BE2C (cell line): ENCODE data around the gene FAM136A.
A peak's percentile ranks its signal among the peaks of the same experiment; 100 is the strongest.
"Not testable (repeated sequence)": the region's sequence is repeated elsewhere in the genome, so short reads cannot be mapped to it uniquely, and the experiment has no call there.

Experiments
- DNase-seq: peaks from one replicate; pipeline ENCODE4 v3.0.0-alpha.2; 2020
- H3K27me3 ChIP-seq: fragments of 250-450 bp; sonication (Bioruptor Pico); 2 replicates; pipeline ENCODE4 v1.5.1; 2020; ENCODE audit warnings: mild to moderate bottlenecking
- H3K36me3 ChIP-seq: fragments of 250-450 bp; sonication (Bioruptor Pico); 2 replicates; pipeline ENCODE4 v1.5.1; 2020; ENCODE audit warnings: mild to moderate bottlenecking
- H3K4me1 ChIP-seq: fragments of 250-450 bp; sonication (Bioruptor Pico); 2 replicates; pipeline ENCODE4 v1.5.1; 2020
- H3K4me3 ChIP-seq: 2 replicates; pipeline ENCODE4 v1.5.1; 2011; ENCODE audit warnings: low read depth, low read length
- H3K9me3 ChIP-seq: fragments of 250-450 bp; sonication (Bioruptor Pico); 2 replicates; pipeline ENCODE4 v1.5.1; 2020
- TF ChIP-seq, protein P1 (sequence below): IDR thresholded peaks from 2 replicates; pipeline ENCODE4 v1.5.1; 2012; ENCODE audit warnings: mild to moderate bottlenecking, low read depth, low read length

The FAM136A gene

DNA sequence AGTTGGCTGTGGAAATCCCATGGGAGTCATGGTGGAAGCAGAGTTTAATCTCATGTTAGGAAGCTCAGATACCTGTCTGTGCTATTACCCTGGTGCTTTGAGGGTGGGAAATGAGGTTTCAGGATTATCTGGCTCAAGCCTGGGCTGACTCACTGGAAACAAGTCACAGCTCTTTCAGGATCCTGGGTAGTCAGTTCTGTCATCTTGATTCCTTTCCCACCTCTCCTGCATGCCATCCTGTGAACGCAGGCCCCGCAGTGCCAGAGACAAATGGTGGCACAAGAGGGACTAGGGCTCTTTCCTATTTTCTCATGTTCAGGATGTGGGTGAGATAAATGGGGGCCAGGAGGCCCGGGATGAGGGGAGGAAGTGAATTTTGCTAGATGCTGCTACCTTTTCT, 3.7 kb upstream of the FAM136A start:
- no peaks in the 10 kb centered on the region for H3K36me3 ChIP-seq
- no peaks in the 10 kb centered on the region for H3K4me1 ChIP-seq
- TF ChIP-seq, protein P1, sequence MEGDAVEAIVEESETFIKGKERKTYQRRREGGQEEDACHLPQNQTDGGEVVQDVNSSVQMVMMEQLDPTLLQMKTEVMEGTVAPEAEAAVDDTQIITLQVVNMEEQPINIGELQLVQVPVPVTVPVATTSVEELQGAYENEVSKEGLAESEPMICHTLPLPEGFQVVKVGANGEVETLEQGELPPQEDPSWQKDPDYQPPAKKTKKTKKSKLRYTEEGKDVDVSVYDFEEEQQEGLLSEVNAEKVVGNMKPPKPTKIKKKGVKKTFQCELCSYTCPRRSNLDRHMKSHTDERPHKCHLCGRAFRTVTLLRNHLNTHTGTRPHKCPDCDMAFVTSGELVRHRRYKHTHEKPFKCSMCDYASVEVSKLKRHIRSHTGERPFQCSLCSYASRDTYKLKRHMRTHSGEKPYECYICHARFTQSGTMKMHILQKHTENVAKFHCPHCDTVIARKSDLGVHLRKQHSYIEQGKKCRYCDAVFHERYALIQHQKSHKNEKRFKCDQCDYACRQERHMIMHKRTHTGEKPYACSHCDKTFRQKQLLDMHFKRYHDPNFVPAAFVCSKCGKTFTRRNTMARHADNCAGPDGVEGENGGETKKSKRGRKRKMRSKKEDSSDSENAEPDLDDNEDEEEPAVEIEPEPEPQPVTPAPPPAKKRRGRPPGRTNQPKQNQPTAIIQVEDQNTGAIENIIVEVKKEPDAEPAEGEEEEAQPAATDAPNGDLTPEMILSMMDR, result no peak
- no peak for DNase-seq
- no peaks in the 10 kb centered on the region for H3K9me3 ChIP-seq
- no peak overlapping the region for H3K4me3 ChIP-seq
- no peaks in the 10 kb centered on the region for H3K27me3 ChIP-seq

- TF ChIP-seq, protein P1, result no peak
- no peak for DNase-seq
- H3K36me3 ChIP-seq, result no peaks in the 10 kb centered on the region
- H3K4me1 ChIP-seq, result no peaks in the 10 kb centered on the region
- H3K27me3 ChIP-seq, result no peaks in the 10 kb centered on the region
- H3K9me3 ChIP-seq, result no peaks in the 10 kb centered on the region
- H3K4me3 ChIP-seq, result no peak overlapping the region
Observed at GRCh38 chr2:70304498-70304897, 2.6 kb upstream of the FAM136A start.

GRCh38 chr2:70303186-70303585, 1.3 kb upstream of the FAM136A start:
- Histone ChIP-seq H3K9me3 (no peaks in the 10 kb centered on the region), H3K36me3 (no peaks in the 10 kb centered on the region), H3K4me1 (no peaks in the 10 kb centered on the region), H3K27me3 (no peaks in the 10 kb centered on the region), H3K4me3 (no peak overlapping the region)
- no peak for DNase-seq
- TF ChIP-seq, protein P1, result no peak

GRCh38 chr2:70302195-70302546, 304 bp upstream of the FAM136A start:
- not testable (repeated sequence) for H3K4me3 ChIP-seq, DNase-seq

DNA sequence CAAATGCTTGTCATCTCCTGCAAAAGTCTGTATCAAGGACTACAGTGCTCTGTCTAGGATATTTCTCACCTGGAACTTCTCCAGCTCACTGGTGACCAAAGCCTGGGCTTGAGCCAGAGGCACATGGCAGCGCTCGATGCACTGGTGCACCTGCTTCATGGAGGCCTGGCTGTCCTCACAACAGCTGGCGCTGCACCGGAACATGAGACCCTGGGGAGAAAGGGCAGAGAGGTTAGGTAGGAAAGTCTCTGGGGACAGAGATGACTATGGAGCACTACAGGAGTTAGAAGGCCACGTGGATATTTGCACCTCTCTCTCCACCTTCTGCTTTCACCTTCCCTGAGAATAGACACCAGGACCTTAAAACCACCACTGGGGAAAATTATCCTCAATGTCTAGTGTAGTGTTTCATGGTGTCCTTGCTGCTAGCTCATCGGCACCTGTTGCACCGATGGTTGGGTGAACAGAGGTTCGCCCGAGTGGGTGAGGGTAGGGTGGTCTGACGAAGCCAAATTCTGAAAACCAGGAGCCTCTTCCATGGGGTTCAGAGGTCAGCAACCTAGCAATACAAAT, 1.0 kb downstream of the FAM136A start:
- H3K4me3 ChIP-seq, result peak overlapping the region; percentile 70
- H3K4me1 ChIP-seq, result no peaks in the 10 kb centered on the region
- H3K27me3 ChIP-seq, result no peaks in the 10 kb centered on the region
- H3K36me3 ChIP-seq, result no peaks in the 10 kb centered on the region
- TF ChIP-seq, protein P1, result no peak; the same call in 1 of the 2 replicates
- no peak for DNase-seq
- H3K9me3 ChIP-seq, result no peaks in the 10 kb centered on the region

More at GRCh38 chr2:70302195-70302546, 304 bp upstream of the FAM136A start:
- H3K9me3 ChIP-seq, H3K27me3 ChIP-seq, H3K36me3 ChIP-seq, H3K4me1 ChIP-seq: not testable (repeated sequence)

DNA sequence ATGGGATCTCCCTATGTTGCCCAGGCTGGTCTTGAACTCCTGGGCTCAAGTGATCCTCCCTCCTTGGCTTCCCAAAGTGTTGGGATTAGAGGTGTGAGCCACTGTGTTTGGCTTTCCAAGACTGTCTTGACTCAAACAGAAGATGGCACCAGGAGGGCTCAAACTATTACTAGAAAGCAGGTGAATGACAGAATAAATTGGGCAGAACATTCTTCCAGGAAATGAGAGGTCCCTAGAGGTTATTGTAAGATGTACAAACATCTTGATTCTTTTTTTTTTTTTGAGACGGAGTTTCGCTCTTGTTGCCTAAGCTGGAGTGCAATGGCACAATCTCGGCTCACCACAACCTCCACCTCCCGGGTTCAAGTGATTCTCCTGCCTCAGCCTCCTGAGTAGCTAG, 4.0 kb downstream of the FAM136A start:
- DNase-seq, H3K4me3 ChIP-seq, H3K4me1 ChIP-seq, H3K36me3 ChIP-seq, H3K27me3 ChIP-seq, H3K9me3 ChIP-seq: not testable (repeated sequence)

DNA sequence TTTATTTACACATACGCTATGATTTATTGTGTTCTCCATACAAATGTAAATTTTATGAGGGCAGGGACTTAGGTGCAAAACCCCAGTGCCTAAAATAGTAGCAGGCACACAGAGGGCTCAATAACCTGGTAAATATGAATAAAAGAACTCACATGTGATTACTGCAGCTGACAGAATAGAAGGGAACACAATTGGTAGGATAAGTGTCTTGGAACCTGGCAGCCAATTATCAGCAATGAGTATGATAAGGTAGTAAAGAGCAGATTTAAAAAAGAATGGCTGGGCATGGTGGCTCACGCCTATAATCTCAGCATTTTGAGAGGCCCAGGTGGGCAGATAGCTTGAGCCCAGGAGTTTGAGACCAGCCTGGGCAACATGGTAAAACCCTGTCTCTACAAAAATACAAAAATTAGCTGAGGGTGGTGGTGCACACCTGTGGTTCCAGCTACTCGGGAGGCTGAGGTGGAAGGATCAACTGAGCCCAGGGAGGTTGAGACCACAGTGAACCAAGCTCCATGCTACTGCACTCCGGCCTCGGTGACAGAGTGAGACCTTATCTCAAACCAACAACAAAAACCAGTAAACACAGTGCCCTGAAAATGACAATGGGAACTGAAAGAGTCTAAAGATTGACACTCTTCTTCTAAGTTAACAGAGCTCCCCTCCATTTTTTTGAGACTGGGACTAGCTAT, 18.2 kb downstream of the FAM136A start:
- no peaks in the 10 kb centered on the region for H3K9me3 ChIP-seq
- DNase-seq, result no peak
- peaks cover 50% of the 10 kb centered on the region for H3K36me3 ChIP-seq
- no peaks in the 10 kb centered on the region for H3K27me3 ChIP-seq
- H3K4me3 ChIP-seq, result no peak overlapping the region
- no peaks in the 10 kb centered on the region for H3K4me1 ChIP-seq
- TF ChIP-seq, protein P1, result no peak
